GM19395 (cell line): Measurements from ENCODE around the gene CLEC7A.

Experiments
- ATAC-seq: cut with Tn5 transposase; IDR thresholded peaks from one replicate; pipeline ENCODE4 v1.9.1; 2021; ENCODE audit warnings: mild to moderate bottlenecking, moderate library complexity; ENCODE audit not compliant: unreplicated experiment

Gene CLEC7A

DNA sequence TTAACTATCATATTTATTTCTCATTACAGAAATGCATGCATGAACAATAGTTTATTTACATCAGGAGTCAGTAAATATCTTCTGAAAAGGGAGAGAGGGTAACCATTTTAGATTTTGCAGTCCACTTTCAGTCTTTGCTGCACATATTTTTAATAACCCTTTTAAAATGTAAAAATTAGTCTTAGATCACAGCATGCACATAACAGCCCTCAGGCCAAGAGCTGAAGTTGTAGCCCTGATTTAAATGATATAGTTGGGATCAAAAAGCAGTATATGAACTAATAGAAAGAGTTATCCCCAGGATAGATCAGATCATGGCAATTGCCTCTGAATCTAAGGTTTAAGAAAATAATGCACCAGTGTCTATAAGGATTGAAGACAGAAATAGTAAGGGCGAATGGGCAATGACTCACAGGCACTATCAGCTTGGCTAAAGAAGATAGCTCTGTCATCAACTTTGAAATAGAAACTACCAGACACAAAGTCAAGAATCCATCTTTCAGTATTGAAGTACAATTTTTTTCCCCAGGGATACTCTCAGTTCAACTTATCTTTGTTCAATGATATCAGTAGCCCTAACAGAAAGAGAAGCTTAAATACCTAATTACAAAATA lies 13.1 kb upstream of the CLEC7A start:
- no peak for ATAC-seq

- ATAC-seq, result no peak
Measured at GRCh38 chr12:10140001-10140400, 10.0 kb upstream of the CLEC7A start.

DNA sequence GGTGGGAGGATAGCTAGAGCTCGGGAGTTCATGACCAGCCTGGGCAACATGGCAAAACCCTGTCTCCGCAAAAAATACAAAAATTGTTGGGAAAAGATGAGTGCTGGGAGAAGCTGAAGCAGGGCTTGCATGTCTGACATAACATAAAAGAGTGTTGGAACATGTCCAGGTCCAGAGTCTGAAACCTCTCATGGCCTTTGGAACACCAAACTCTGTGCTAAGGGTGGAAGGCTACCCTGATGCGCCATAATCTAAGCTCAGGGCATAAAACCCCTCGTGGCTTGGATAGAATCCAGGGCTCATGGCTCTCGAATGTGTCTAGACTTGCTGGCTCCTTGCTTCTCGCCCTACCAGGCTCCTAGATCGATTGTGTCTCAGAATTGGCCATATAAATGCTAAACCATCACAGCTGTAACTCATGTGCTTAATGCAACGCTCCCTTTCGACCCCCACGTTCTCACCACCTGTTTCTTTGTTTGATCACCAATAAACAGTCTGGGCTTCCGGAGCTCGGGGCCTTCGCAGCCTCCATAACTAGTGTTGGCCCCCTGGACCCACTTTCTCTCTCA lies 6.7 kb upstream of the CLEC7A start:
- no peak for ATAC-seq

GRCh38 chr12:10135126-10135525 lies 5.1 kb upstream of the CLEC7A start:
- no peak for ATAC-seq

GRCh38 chr12:10132850-10133370 lies 2.9 kb upstream of the CLEC7A start:
- ATAC-seq, result no peak

DNA sequence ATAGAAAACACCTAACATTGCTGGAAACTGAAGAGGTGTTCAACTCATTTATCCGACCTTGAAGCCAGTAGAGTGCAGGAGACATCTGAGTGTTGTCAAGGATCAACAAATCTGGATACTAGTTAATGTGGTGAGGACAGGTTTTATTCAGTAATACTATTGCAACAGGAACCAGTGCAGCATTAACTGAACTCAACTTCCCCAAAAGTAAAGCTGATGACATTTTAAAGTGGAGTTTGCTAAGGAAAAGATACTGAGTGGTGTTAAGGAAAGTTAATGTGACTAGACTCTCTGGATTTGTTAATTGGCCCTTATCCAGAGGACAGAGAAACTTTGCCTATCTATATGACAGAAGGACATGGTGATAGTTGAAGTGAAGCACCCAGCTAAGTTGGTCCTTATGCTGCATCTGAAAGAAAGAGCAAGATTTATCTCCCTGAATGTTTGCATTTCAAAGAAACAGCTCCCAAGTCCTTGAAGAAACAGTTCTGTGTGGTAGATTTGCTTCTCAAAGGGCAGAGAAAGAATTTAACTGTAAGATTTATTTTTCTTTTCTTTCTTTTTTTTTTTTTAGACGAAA lies 1.2 kb upstream of the CLEC7A start:
- ATAC-seq, result no peak

DNA sequence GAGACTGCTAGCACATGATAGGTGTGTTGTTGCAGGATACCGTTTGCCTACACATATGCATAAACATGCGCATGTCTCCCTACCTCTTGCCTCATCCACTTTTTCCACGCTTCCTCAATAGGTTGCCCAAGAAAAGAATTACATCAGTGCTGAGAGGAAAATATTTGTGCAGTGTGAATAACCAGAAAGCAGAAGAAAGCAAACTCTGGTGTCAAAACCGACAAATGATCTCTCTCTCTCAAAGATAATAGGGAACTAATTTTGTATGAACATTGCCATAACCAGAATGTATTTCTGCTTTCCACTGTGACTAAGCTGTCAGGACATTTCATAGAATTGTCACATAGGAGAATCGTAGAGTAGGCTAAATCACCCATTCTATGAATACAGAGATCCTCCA lies 1.3 kb downstream of the CLEC7A start:
- ATAC-seq, result no peak

GRCh38 chr12:10126413-10126812 lies 3.6 kb downstream of the CLEC7A start:
- no peak for ATAC-seq

DNA sequence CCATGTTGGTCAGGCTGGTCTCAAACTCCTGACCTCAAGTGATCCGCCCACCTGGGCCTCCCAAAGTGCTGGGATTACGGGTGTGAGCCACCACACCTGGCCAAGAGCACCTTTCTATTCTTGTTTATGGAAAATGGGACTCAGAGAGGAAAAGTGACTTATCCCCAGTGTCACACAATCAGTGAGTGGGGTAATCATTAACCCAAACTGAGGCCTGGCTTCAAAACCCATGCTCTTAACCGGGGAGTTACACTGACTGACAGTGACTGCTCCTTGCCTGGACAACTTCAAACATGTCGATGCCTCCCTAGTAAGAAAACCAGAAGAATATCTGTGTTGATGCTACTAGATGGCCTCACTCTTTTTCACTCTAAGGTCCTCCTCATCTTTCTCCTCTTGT lies 7.3 kb downstream of the CLEC7A start:
- no peak for ATAC-seq

- no peak for ATAC-seq
Measured at GRCh38 chr12:10121278-10121677, 8.7 kb downstream of the CLEC7A start.

DNA sequence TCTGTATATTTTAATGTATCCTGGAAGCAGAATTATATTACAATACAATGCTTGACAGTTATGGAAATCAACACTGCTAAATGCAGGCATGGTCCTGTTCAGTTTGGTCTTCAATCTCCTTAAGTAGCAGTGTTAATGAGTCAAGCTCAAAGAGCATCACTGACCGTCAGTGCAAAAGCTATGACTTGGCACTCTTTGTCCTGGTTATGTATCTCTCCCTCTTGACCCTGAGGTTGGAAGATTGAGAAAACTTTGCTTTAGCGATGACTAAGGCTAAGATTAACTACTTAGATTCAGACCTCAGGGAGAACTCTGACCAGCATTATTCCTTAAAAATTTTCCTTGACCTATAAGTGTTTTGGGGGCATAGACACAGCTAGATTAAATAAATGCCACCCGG lies 10.9 kb downstream of the CLEC7A start:
- ATAC-seq, result no peak

- no peak for ATAC-seq
Measured at GRCh38 chr12:10115890-10116289, 14.1 kb downstream of the CLEC7A start.

DNA sequence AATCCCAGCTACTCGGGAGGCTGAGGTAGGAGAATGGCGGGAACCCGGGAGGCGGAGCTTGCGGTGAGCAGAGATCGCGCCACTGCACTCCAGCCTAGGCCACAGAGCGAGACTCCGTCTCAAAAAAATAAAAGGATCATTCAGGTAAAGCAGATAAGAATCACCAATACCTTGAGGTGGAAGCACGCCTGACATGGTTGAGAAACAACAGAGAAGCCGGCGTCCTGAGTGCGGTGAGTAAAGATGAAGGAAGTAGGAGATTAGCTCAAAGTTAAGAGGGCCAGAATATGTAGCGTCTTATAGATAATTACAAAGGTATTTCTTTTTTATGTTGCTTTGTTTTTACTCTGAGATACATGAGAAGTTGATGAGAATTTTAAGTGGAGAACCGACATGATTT lies 14.7 kb downstream of the CLEC7A start:
- no peak for ATAC-seq

DNA sequence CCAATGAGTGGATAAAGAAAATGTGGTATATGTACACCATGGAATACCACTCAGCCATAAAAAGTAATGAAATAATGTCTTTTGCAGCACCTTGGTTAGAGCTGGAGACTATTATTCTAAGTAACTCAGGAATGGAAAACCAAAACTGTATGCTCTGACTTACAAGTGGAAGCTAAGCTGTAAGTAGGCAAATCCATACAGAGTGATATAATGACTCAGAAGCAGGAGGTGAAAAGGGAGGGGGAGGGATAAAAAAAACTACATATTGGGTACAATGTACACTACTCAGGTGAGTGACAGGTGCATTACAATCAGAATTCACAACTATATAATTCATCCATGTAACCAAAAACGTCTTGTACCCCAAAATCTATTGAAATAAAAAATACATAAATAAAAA lies 16.1 kb downstream of the CLEC7A start:
- ATAC-seq, result no peak

GRCh38 chr12:10113075-10113474 lies 16.9 kb downstream of the CLEC7A start:
- no peak for ATAC-seq

DNA sequence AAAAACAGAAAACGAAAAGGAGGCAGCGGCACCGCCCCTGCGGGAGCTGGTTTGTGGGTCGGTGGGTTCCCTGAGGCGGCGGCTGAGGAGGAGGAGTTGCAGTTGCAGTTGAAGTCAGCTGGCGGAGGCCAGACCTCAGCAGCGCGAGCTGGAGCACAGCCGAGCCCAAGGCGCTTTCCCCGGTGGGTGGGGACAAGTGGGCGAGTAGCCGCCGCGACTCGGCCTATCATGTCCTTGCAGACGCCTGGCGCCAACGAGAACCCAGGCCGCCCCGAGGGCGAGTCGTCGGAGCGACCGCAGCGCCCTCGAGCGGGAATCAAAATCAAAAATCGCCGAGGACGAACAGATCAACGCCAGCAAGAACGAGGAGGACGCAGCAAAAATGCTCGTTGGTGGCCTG lies 18.5 kb downstream of the CLEC7A start:
- no peak for ATAC-seq

DNA sequence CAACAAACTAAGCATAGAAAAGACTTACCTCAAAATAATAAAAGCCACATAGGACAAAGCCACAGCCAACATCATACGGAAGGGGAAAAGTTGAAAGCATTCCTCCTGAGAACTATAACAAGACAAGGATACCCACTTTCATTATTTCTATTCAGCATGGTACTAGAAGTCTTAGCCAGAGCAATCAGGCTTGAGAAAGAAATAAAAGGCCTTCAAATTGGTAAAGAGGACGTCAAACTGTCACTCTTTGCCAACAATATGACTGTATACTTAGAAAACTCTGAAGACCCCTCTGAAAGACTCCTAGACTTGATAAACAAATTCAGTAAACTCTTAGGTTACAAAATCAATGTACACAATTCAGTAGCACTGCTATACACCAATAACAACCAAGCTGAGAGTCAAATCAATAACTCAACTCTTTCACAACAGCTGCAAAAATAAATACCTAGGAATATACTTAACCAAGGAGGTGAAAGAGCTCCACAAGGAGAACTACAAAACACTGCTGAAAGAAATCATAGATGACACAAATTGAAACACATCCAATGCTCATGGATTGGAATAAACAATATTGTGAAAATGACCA lies 19.6 kb downstream of the CLEC7A start:
- ATAC-seq, result no peak

- ATAC-seq, result no peak
Measured at GRCh38 chr12:10102322-10102721, 27.7 kb downstream of the CLEC7A start.

DNA sequence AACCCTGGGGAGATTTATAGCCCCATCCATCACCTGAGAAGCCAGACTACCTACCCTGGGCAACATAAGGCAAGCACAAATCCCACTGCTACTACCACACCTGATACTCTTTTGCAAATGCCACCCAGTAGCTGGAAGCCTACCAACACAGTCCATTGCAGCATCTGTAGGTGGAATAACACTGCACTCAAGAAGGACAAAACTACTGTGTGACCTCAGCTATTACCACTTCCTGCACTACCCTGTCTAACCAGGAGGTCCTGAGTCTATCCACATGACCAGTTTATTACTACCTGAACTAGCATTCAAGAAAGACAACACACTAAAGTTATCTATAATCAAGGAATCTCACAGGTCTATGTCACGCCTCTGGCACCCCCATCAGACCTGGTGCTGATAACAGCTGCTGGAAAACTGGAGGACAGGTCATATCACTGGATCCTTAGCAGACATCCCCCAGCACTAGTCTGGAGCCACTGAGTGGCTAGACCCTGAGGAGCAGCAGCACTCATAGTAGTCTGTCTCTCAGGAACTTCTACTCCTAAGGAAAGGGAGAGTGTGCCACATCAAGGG lies 28.3 kb downstream of the CLEC7A start:
- no peak for ATAC-seq

DNA sequence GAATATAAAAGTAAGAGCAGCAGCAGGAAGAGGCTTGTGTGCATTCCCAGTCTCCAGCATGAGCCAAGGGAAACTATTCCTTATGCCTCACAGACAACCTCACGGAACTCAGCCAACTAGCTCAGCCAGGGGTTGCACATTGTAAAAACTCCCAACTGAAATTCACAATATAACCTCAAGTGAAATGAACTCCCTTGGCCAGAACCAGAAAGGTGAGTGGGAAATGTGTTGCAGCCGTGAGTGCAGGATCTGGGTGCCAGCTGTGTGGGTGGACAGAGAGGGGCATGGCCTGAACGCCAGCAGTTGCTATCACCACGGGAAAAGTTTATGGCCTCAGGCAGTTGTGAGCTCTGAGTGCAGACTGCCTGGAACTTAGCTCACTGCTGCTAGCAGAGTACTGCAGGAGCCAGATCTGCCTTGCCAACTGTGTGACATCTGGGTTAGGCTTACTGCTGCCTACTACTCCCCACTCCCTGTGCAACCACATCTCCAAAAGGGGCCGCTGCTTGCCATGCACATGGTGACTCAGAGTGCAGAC lies 28.9 kb downstream of the CLEC7A start:
- ATAC-seq, result no peak

DNA sequence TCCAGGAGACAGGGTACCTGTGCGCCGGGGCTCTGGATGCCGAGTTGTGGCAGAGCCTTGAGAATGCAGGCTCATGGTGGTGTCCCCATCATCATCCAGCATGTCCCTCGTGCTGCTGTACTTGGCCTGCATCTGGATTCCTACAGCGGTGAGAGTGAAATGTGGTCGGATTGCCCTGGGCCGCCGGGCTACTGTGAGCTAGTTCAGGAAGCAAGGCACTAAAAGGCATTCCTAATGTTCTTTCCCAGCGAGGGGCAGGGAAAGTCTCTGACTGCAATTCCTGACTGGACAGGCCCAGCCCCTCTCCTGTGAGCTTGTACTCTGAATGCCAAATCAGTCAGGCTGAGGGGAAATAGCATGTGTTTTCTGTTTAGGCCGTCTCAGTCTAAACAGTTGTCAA lies 31.2 kb downstream of the CLEC7A start, which contains the start of gene CLEC1A:
Gene CLEC1A, minus strand, starts transcription at position 195 of the 400 bp plus-strand sequence. Its CDS starts 63 bp downstream, at position 132.
- no peak for ATAC-seq
